Measurements from ENCODE around the gene DLEC1. TPM values are rescaled to one million over a fixed set of nuclear protein-coding genes. Genes with fewer than 3 reads are reported as not detected.

DLEC1 gene
- total and polyA plus RNA-seq, 9 of the 15 experiments (the other 6 are each of a cell fraction or from before 2014, with no cell fraction given) = 0.07 to 0.08 TPM; not detected in 7

GRCh38 chr3:38098376-38098723 is 59.3 kb downstream of the DLEC1 start (continued):
- TF ChIP-seq ATF7 (IDR thresholded peaks at IDR 0.05) = no peak
- TF ChIP-seq ZBTB11 (CRISPR knock-in tag; IDR thresholded peaks at IDR 0.05) = no peak
- TF ChIP-seq ZFPM2 (CRISPR knock-in tag; IDR thresholded peaks at IDR 0.05) = no peak
- TF ChIP-seq ZKSCAN1 (IDR thresholded peaks at IDR 0.05; ENCODE audit: low read depth, low read length) = no peak
- no peak for TF ChIP-seq SMC3 (conservative IDR thresholded peaks at IDR 0.05; ENCODE audit: insufficient read depth, low read depth, low read length)
- TF ChIP-seq ZNF407 (IDR thresholded peaks at IDR 0.05; ENCODE audit: low read depth) = no peak
- TF ChIP-seq POLR2AphosphoS5 (IDR thresholded peaks at IDR 0.05; ENCODE audit: control insufficient read depth, insufficient read depth, low read depth, low read length) = no peak
